Measurements from ENCODE around the gene PRKCB.

GRCh38 chr16:24191876-24192402, 356.2 kb downstream of the PRKCB start:
- TF ChIP-seq CTCF (IDR thresholded peaks at IDR 0.05; ENCODE audit: insufficient read depth, low read length, poor library complexity, severe bottlenecking) = no peak
- no peak for TF ChIP-seq EZH2phosphoT487 (conservative IDR thresholded peaks at IDR 0.05; ENCODE audit: low read length)

Data from SU-DHL-6 (cell line).